Erythroblast (primary cell): ENCODE measurements around the gene PPP1R37.

ENCODE experiments used
- GATA1 ChIP-seq: IDR thresholded peaks from 2 replicates; pipeline ENCODE4 v1.6.1; 2011; ENCODE audit warnings: low read depth, mild to moderate bottlenecking, control low read depth, low read length, moderate library complexity
- POLR2A ChIP-seq: IDR thresholded peaks from 2 replicates; pipeline ENCODE4 v1.6.1; 2011; ENCODE audit warnings: mild to moderate bottlenecking, low read length

DNA sequence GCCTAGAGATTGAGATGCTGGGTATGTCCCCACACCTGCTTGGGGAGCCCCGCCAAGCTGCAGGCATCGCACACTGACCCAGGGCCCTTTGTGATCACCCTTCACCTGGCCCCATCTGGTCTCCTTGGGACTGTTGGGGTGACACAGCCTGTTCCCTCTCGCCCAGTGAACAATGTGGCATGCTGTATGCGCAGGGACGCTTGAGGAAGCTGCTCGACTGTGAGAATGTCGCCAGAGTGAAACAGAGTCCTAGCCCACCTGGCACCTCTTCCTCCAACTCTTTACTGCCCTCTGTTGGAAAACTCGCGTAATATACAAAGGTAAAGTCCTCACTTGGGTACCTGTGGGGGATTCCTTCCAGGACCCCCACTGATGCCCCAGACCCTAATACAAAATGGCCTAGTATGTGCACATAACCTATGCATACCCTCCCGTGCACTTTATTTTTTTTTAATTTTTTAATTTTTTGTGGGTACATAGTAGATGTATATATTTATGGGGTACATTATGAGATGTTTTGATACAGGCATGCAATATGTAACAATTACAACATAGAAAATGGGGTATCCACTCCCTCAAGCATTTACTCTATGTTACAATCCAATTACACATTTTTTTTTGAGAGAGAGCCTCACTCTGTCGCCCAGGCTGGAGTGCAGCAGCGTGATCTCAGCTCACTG is 94.6 kb downstream of the PPP1R37 start:
- TF ChIP-seq POLR2A (no peak), GATA1 (no peak)
